NOMO-1 treated with dmso at 0.1 percent for 144 hours (cell line): ENCODE results near the gene LYZL4.

Experiments used
- DNase-seq: peaks from one replicate; lab custom pipeline; 2025; ENCODE audit not compliant: unreplicated experiment; lab: John Stamatoyannopoulos, UW

Gene LYZL4, protein sequence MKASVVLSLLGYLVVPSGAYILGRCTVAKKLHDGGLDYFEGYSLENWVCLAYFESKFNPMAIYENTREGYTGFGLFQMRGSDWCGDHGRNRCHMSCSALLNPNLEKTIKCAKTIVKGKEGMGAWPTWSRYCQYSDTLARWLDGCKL

DNA sequence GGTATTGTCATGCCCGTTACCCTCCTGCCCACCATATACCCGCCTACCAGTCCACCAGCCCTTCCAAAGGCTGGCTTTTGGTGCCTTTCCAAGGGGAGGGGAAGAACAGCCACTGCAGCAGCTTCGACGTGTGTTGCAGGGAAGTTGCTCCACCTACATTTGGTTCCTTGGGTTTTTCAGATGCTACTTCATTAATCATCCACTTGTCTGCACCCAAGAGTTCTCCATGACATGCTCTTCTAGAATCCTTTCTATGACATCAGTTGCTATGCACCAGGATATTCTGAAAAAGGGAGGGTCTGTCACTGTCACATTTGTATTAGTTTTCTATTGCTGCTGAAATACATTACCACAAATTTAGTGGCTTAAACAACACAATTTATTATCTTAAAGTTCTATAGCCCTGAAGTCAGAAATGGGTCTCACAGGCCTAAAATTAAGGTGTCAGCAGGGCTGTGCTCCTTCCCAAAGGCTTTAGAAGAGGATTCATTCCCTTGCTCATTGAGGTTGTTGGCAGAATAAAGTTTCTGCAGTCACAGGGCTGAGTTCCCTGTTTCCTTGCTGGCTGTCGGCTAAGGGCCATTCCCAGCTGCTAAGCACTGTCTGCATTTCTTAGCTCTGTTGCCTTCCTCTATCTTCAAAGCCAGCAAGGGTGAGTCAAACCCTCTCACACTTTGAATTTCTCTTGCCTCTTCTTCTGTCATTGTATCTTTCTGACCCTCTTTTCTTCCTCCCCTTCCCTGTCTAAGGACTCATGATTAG, at the start of gene LYZL4:
Gene LYZL4 (minus strand): TSS at position 241 of the 762 bp plus-strand sequence. CDS start 3,359 bp downstream, outside the sequence.
- no peak for DNase-seq

DNA sequence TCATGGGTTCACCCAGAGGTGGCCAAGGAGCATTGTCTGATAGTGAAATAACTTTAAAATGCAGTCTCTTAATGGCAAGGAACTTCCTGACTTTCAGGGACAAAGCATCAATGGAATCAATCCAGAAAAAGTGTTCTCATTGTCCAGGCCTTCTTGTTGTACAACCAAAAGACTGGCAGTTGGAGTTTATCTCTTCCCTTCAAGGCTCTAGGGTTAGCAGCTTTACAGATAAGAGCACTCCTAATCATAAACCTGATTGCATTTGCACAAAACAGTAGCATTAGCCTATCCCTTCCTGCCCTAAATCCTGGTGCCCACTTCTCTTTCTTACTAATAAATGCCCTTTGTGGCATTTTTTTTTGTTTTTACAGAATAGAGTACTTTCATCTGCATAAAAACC, 48.7 kb upstream of the LYZL4 start:
- no peak for DNase-seq

DNA sequence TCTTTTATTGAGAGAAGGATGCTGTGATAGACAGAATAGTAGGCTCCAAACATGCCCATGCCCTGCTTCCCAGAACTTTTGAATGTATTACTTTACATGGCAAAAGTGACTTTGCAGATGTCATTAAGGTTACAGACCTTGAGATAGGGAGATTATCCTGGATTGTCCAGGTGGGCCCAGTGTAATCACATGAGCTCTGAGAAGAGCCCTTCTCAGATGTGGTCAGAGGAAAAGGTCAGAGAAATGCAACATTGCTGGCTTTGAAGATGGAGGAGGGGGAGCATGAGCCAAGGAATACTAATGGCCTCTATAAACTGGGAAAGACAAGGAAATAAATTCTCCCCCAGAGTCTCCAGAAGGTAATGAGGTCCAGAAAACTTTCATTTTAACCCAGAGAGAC, 45.8 kb upstream of the LYZL4 start:
- DNase-seq: no peak

DNA sequence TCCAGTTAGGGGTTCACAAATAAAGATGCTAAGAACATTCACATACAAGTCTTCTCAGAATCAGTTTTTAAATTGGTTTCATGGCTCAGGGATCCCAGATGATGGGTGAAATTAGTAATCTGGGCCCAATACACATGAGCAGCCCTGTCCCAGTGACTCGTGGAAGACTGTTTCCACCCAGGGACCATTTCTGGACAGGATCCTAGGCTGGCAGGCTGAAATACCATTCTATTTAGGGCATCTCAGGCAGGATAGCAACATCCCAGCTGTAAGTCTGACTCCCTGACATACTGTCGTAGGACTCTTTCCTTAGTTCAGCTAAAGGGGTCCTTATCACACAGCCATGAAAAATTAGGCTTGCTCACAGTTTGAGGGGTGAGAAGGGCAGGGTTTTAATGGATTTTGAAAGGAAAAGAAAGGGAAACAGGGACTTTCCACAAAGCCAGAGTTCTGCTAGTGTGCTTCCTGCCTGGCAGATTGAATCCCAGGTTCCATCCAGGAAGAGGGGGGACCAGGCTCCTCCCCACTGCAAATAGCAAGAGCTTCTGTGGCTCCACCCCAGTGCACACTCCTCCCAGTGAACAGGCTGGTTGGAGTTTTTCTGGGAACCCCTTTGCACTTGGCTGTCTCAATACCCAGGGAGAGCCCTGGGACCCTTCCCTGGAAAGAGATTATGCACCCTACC, 41.3 kb upstream of the LYZL4 start:
- no peak for DNase-seq

DNA sequence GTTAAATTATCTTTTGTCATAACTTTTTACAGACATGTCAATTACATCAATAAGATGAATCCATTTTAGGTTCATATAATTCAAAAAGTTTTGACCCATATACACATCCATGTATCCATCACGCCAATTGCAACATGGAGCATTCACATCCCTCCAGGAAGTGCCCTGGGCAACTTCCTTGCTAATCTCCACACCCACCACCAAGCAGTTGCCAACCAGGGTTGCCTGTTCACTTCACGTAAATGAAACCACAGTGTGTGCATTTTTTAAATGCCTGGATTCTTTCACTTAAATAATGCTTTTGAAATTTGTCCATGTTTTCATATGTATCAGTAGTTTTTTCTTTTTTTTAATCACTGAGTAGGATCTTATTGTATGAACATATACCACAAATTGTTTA, 40.7 kb upstream of the LYZL4 start:
- no peak for DNase-seq

DNA sequence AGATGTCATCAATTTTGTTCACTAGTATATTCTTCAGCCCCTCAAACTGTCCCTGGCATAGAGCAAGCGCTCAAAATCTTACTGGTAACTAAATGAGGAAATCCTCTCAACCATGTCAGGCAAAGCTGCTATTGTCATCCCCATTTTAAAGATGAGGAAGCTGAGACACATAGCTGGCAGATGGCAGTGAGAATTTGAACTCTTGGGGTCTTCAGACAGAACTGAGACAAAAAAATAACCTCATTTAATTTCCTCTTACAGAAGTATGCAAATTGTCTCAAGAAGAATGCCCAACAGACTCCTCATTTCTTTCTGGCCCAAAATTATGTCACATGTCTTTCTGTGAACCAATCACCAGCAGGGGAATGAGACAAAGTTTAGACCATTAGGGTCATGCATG, 40.2 kb upstream of the LYZL4 start:
- DNase-seq: no peak

DNA sequence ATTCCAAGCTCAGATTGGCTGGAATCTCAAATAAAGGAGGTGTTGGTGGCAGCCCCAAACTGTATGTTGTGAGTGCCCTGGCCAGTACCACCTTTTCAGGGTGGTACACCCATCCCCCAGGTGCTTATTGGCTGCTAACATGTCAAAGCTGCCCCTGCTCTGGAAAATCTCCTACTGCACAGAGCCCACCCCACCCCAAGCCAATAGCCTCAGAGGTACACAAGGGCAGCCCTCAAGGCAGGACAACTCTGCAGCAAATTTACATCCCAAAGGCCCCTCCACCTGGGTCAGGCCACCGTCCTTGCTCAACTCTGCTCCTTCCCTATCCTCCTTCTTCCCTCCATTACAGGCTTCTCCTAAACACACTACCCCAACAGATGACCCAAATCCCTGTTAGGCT, 37.1 kb upstream of the LYZL4 start:
- DNase-seq: no peak

DNA sequence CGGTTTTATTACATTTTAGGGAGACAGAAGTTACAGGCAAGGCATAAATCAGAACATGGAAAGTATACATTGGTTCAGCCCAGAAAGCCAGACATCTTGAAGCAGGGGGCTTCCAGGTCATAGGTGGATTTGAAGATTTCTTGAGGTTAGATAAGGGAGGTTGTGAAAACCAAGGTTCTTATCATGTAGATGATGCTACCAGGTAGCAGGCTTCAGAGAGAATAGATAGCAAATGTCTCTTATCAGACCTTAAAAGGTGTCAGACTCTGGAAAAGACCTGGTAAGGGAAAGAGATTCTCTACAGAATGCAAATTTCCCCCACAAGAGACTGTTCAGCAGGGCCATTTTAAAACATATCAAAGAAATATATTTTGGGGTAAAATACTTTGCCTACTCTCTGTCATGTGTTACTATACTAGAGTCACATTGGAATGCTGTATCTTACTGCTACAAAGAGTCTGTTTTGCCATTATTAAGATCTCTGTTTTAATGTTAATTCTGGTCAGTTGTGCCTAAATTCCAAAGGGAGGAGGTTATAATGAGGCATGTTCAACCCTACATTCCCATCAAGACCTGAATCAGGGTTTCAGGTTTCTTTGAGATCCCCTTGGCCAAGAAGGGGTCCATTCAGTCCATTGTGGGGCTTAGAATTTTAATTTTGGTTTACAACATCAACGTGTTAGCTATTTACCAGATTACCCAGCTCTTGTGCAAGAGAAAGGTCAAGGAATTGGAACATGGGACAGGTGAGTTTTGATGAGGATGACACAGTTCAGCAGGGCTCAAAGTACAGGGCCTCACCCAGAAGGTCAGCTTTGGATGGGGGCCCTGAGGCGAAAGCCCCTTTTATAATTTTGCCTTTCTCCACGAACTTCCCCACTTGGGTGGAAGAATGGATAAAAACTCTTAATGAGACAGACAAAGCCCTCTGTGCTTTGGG, 36.0 kb upstream of the LYZL4 start:
- no peak for DNase-seq

DNA sequence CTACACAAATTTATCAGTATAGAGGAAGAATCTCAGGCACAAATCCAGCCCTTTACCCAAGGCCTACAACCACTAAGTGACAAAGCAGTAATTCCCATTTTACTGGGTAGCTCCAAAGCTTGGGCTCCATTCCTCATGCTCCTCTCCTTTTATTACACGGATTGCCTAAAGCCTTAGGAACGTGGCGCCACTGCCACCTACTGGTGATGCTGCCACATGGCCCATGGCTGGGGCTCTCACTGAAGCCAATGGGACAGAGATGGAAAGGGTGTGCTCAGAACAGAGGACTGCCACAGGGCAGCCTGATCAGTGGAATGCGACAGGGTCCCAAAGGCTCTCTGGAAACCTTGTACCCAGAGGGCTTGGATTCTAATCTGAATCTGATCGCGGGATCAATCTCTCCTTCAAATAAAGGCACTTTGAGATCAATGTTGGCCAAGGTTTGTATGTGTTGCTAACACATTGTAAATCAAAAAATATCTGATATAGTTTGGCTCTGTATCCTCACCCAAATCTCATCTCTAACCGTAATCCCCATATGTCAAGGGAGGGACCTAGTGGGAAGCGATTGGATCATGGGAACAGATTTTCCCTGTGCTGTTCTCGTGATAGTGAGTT, 33.5 kb upstream of the LYZL4 start:
- DNase-seq: peak; percentile 53

DNA sequence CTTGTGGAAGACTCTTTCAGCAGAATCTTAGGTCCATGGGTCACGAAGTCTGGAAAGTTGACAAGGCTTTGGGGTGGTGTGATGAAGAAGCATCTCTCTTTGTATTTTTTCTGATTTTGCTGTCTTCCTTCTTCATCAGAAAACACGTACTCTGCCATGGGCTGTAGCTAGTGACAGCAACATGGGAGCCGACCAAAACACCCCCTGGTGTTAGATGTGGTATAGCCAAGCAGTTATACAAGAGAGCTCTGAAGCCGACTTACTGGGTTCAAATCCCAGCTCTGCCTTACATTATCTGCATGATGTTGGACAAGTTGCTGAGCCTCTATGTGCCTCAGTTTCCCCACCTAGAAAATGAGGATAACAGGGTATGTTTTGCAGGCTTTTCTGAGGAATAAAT, 32.9 kb upstream of the LYZL4 start:
- no peak for DNase-seq

DNA sequence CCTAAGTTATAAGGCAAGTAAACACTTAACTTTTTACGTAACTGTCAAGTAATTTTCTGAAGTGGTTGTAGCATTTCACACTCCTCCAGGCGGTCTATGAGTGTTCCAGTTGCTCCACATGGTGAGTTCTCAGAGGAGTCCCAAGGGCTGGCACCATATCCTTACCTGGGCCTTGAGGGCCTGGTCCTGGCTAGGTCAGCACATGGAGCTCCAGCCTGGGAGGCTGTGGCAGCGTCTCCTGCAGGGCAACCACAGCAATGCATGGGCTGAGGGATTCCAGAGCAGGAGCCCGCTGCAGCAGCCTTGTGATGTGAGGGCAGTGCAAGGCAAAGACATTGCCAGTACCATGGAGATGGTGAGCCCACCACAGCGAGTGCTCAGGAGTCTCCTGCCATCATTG, 32.2 kb upstream of the LYZL4 start:
- DNase-seq: no peak

DNA sequence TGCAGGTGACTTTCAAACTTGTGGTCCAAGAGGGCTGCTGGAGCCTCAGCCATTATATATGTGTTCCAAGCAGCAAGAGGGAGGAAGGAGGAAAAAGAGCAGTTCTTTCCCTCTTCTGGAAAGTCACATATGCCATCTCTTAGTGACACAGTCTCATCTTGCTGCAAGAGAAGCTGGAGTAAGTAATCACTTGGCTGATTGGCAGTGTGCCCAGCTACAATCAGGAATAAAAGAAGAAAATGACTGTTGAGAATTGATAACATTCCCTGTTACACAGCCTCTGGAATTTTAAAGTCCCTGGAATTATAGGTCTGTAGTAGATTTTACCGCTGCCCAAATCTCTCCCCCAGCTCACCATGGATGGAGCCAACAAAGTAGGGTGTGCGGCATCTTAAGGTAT, 31.4 kb upstream of the LYZL4 start:
- no peak for DNase-seq

DNA sequence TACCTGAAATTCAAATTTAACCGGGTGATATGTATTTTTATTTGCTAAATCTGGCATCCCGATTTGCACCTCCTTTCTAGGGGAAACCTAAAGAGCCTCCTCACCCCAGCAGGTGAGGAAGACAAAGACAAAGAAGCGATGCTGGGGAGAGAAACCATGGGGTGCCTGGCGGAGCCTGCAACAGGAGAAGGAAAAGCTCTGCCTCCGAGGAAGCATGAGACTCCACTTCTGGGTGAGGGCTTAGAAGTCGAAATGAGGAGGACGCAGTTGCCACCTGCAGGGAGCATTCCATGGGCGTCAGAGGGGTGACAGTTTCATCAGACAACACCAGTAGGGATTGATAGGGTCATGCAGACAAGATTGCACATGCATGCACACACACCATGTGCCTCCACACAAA, 30.5 kb upstream of the LYZL4 start:
- no peak for DNase-seq

DNA sequence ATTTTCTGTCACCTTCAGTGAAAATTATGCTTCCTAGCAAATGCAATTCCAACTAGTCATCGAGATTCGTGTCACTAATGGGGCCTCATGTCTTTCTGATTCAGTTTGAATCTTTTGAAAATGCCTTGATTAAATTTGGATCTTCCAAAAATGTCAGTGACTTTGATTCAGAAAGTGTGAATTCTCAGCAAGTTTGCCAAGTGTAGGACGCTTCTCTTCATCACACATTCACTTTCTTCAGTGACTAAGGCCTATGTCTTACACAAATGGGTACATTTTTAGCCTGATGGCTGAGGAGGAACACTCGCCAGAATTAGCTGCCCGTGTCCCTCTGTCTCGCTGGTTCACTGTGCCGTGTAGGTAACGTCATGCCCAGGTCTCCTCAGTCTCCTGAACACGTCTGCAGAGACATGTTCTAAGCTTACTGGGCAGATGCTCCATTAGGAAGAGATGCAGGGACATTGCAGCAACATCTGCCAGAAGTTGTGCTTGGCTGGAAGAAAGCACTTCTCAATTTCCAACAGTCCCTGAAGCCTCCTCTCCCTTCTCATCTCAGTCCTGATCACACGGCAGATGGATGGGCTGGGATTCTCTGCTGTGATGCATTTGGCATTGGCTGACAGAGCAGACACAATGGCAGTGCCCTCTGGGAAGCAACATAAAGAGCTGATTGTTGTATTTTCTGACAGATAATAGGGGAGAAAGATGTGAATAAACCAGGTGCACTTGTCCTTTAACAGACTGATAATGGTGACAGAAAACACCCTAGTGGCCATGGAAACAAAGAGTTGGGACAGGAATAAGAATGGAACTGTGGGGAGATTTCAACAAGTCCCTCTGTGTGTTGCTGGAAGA, 29.1 kb upstream of the LYZL4 start:
- no peak for DNase-seq

DNA sequence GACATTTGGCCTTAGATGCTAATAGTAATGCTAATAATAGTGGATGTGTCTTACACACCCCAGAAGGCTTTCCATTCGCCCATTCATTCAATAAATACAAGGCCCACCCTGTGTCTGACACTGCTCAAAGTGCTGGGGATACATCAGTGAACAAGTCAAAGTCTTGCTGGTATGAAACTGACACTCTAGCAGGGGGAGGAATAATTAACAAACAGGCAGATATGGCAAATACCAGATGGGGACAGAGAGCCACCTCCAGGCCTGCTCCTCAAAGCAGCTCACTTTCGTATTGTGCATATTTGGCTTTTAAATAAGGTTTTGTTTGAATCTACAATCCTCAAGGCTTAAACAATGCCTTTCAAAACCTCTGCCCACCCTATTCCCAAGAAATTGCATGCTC, 28.3 kb upstream of the LYZL4 start:
- no peak for DNase-seq

DNA sequence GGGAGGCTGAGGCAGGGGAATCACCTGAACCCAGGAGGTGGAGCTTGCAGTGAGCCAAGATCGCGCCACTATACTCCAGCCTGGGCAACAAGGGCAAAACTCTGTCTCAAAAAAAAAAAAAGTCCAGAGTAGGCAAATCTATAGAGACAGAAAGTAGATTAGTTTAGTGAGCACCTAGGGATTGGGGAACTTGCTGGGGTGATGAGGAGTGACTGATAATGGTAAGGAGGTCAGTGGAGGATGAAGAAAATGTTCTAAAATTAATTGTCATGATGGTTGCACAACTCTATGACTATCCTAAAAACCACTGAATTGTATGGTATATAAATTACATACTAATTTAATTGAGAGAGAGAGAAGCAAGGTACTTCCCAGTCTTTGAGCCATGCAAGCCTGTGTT, 27.8 kb upstream of the LYZL4 start:
- DNase-seq: no peak

DNA sequence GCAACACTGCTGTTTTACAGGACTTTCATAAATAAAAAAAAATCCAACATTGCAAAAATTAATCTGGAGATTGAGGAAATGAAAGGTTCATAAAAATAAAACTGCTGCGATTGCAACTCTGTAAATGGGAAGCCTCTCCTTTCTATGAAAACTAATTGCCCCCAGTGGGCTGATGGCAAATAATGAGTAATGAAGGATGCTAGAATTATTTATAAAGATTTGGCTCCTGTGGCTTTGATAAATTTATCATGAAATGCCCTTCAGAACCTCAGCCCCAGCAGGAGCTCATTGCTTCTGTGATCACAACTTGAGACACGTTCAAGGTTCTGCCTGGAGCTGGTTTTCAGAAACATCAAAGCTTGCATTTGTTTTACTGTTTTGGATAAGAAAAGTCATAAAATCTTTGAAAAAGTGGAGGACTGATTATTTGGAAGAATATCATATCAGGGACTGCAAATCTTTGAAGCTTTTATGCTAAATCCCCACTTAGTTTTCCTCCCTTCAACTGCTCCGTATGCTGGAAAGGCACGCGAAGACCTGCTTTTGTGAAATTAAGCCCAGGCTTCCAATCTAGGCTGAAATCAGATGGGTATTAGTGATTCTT, 24.5 kb upstream of the LYZL4 start:
- DNase-seq: no peak

DNA sequence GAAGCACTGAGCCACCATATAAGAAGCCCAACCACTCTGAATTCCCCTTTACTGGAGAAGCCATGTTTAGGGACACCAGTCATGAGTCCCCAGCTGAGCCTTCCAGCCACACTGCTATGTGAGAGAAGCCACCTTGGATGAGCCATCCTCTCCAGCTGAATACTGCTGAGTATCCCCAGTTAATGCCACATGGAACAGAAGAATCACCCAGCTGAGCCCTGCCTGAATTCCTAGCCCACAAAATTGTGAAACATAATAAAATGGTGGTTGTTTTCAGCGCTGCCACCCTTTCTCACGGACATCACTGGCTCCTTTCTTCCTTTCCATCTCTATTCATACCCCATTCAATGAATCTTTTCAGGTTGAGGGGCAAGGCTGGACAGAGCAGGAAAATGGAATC, 22.1 kb upstream of the LYZL4 start:
- DNase-seq: no peak

DNA sequence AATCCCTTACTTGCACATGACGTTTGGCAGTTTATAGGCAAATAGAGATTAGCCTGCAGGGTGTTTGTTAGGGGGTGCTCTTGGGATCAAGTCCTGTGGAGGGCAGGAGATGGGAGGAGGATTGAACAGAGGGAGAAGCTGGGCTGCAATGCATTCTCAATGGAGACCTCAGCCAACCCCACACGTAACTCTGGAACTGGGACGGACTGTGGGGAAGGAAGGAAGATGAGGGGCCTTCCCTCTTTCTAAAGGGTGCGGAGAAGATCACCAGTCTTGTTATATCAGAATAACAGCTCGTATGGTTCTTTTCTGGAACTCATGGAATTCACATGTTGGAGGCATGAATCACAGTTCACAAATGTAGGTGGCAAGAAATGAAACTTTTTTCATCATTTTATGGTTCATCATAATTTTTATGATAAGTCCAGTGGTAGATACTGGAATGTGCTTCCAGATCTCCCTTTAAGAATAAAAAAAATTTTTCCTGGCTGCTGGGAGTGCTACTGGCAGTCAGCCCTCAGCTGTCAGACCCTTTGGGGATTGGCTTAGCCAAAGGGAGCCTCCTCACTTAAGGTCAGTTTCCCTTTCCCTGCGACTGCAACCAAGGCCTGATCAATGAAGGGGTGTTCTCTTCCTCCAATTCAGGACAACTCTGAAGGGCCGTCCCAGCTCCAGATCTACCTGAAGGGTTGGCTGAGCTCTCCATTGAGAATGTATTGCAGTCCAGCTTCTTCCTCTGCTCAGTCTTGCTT, 20.5 kb upstream of the LYZL4 start:
- no peak for DNase-seq
